Activated naive CD4-positive, alpha-beta T cell treated with anti-CD3 and anti-CD28 coated beads, Interleukin-2, amount 10 ng/mL, durations not matched to agents 5 hours and 36 hours (primary cell): ENCODE measurements around the gene PTPRO. TPM values are rescaled to one million over a fixed set of nuclear protein-coding genes. Genes with fewer than 3 reads are reported as not detected.

Source experiments
- total RNA-seq, 2 experiments: library from RNA; stranded (reverse); gene quantifications; one replicate each; pipeline ENCODE4 v1.2.3, GENCODE V29; 2021

Gene PTPRO
- 10 to 100 TPM; 18.4 to 18.8 TPM for total RNA-seq

DNA sequence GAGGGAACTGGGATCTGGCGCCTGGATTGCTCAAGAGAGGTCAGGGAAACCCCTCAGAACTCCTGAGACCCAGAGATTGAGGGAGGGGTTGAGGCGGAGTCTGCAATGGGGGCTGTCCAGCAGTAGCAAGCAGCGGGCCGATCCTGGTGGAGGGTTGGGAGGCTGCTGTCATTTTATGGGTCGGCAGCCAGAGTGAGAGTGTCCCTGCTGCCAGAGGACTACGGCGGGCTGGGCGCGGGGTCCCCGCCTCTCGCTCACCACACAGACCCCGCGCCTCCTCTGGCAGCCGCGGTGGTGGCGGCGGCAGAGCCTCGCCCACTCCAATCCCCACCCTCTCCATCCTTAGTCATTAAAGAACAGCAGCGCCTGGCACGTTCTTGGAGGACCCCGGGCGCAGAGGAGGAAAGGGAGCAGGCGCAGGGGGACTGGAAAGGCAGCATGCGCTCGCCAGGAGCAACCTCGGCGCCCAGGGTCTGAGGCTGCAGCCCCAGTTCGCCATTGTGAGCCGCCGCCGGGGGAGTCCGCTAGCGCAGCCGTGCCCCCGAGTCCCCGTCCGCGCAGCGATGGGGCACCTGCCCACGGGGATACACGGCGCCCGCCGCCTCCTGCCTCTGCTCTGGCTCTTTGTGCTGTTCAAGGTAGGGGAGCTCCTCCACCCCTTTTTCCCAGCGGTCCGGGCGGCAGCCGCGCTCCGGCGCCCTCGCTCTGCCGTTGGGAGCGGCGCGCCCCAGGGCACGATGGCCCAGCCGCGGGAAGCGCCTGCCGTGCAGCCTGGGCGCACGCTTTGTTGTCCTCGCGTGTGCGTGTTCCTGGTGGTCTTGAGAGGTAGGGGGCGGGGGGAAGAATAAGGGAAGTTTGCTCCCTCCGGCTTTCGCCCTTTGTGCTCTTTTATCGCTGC, at the start of gene PTPRO:
TSS of gene PTPRO (plus strand) at position 345 of the 898 bp plus-strand sequence.

Other genes with a start within 250 kb of the PTPRO start
- not detected for gene RERG, start 101.1 kb upstream of the PTPRO start, total RNA-seq